K562 treated with DMSO at 1 percent for 12 hours (cell line): ENCODE measurements around the gene PDE4B. TPM values are rescaled to one million over a fixed set of nuclear protein-coding genes. Genes with fewer than 3 reads are reported as not detected.

Source experiments
- total RNA-seq: library from RNA; unstranded; fragments of 300-600 nt; gene quantifications from 2 replicates; pipeline ENCODE4 v1.2.3, GENCODE V29; 2022; ENCODE audit not compliant: insufficient read depth

The PDE4B gene
- total RNA-seq = not detected in 2 replicates

DNA sequence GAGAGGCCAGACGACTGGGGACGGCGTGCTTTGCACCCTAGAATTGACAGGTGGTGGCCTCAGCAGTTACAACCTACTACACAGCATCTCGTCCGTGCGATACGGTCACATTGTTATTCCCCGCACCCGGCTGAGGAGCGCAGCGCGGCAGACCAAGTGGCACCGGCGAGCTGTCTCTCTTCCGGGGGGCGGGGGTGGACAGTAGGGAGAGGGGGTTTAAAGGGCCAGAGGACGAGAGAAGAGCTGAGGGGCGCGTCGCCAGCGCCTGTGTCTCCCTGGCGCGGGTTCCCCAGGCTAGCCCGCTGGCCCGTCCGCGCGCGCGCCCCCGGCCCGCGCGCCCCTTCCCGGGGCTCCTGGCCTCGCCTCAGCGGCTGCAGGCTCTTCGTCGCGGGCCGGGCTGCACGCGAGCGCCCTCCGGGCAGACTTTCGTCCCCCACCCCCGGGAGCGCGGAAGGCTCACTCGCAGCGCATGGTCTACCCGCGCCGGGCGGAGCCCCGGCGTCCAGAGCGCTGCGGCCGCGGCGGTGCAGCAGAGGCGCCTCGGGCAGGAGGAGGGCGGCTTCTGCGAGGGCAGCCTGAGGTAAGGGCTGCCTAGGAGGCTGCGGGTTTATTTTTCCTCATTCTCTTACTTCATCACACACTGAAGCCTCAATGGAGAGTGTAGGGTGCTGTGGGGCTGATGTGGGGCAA is at the start of gene PDE4B:
PDE4B (plus strand) TSS at position 227 of the 690 bp plus-strand sequence.

